ENCODE measurements around the gene IGFBP4.

Gene IGFBP4

GRCh38 chr17:40467281-40467867 lies 24.1 kb downstream of the IGFBP4 start:
- ChIA-PET POLR2A (no interaction called here), CTCF (interaction anchor here (0.7 kb wide), 1 partner anchor 15 kb away, joined by 3 read pairs; no protein-coding TSS in a partner anchor)
- no peak for DNase-seq (ENCODE audit: extremely low spot score)
- TF ChIP-seq L3MBTL2 (conservative IDR thresholded peaks at IDR 0.05) (no peak), PKNOX1 (IDR thresholded peaks at IDR 0.05) (no peak), FOXM1 (IDR thresholded peaks at IDR 0.05; ENCODE audit: borderline replicate concordance) (no peak), CTBP1 (IDR thresholded peaks at IDR 0.05; ENCODE audit: borderline replicate concordance) (no peak), HDGF (IDR thresholded peaks at IDR 0.05; ENCODE audit: borderline replicate concordance) (no peak), ZNF384 (IDR thresholded peaks at IDR 0.05) (no peak), NFRKB (IDR thresholded peaks at IDR 0.05) (no peak), FOXK2 (IDR thresholded peaks at IDR 0.05) (no peak), BHLHE40 (IDR thresholded peaks at IDR 0.05; ENCODE audit: borderline replicate concordance) (no peak), SUZ12 (IDR thresholded peaks at IDR 0.05) (no peak)

GRCh38 chr17:40468560-40468959 lies 25.3 kb downstream of the IGFBP4 start:
- CTCF ChIA-PET, result no interaction called here
- TF ChIP-seq ELF4 (IDR thresholded peaks at IDR 0.05) (no peak), L3MBTL2 (conservative IDR thresholded peaks at IDR 0.05) (no peak), FOXK2 (IDR thresholded peaks at IDR 0.05) (no peak), SP1 (IDR thresholded peaks at IDR 0.05) (no peak), NFRKB (IDR thresholded peaks at IDR 0.05) (no peak), LEF1 (IDR thresholded peaks at IDR 0.05; ENCODE audit: borderline replicate concordance) (no peak), ZNF384 (IDR thresholded peaks at IDR 0.05) (no peak), TARDBP (IDR thresholded peaks at IDR 0.05) (no peak), ARNT (IDR thresholded peaks at IDR 0.05) (no peak), CTBP1 (IDR thresholded peaks at IDR 0.05; ENCODE audit: borderline replicate concordance) (no peak), FOXA1 (IDR thresholded peaks at IDR 0.05) (no peak), BHLHE40 (IDR thresholded peaks at IDR 0.05; ENCODE audit: borderline replicate concordance) (no peak), SUZ12 (IDR thresholded peaks at IDR 0.05) (no peak), HDGF (IDR thresholded peaks at IDR 0.05; ENCODE audit: borderline replicate concordance) (no peak), FOXM1 (IDR thresholded peaks at IDR 0.05; ENCODE audit: borderline replicate concordance) (no peak)
- no peak for DNase-seq (ENCODE audit: extremely low spot score)
- POLR2A ChIA-PET, result no interaction called here

- no peak for TF ChIP-seq HDGF (IDR thresholded peaks at IDR 0.05; ENCODE audit: borderline replicate concordance)
- TF ChIP-seq SP1 (IDR thresholded peaks at IDR 0.05), result no peak
- TF ChIP-seq TARDBP (IDR thresholded peaks at IDR 0.05), result no peak
- TF ChIP-seq LEF1 (IDR thresholded peaks at IDR 0.05; ENCODE audit: borderline replicate concordance), result no peak
- no peak for TF ChIP-seq SUZ12 (IDR thresholded peaks at IDR 0.05)
- TF ChIP-seq PKNOX1 (IDR thresholded peaks at IDR 0.05), result no peak
- no peak for TF ChIP-seq BHLHE40 (IDR thresholded peaks at IDR 0.05; ENCODE audit: borderline replicate concordance)
- TF ChIP-seq FOXA1 (IDR thresholded peaks at IDR 0.05), result no peak
- ChIA-PET CTCF (interaction anchor here (0.7 kb wide), 1 partner anchor 11 kb away, joined by 5 read pairs; no protein-coding TSS in a partner anchor), POLR2A (no interaction called here)
- DNase-seq (ENCODE audit: extremely low spot score), result no peak
These were observed 26.8 kb downstream of the IGFBP4 start for GRCh38 chr17:40469805-40470675.

GRCh38 chr17:40470932-40471828 lies 27.9 kb downstream of the IGFBP4 start:
- ChIA-PET CTCF (no interaction called here), POLR2A (interaction anchor here (2.2 kb wide), 1 partner anchor 54 kb away, joined by 7 read pairs; the partner anchor contains the start of gene TOP2A)
- no peak for TF ChIP-seq CTBP1 (IDR thresholded peaks at IDR 0.05; ENCODE audit: borderline replicate concordance)
- no peak for TF ChIP-seq ZNF384 (IDR thresholded peaks at IDR 0.05)
- no peak for TF ChIP-seq HDGF (IDR thresholded peaks at IDR 0.05; ENCODE audit: borderline replicate concordance)
- no peak for TF ChIP-seq FOXK2 (IDR thresholded peaks at IDR 0.05)
- TF ChIP-seq TARDBP (IDR thresholded peaks at IDR 0.05), result no peak
- no peak for TF ChIP-seq L3MBTL2 (conservative IDR thresholded peaks at IDR 0.05)
- no peak for TF ChIP-seq FOXM1 (IDR thresholded peaks at IDR 0.05; ENCODE audit: borderline replicate concordance)
- no peak for TF ChIP-seq ARNT (IDR thresholded peaks at IDR 0.05)
- TF ChIP-seq NFRKB (IDR thresholded peaks at IDR 0.05), result no peak
- no peak for TF ChIP-seq SP1 (IDR thresholded peaks at IDR 0.05)
- no peak for TF ChIP-seq SUZ12 (IDR thresholded peaks at IDR 0.05)
- TF ChIP-seq LEF1 (IDR thresholded peaks at IDR 0.05; ENCODE audit: borderline replicate concordance), result no peak
- no peak for TF ChIP-seq FOXA1 (IDR thresholded peaks at IDR 0.05)
- no peak for TF ChIP-seq PKNOX1 (IDR thresholded peaks at IDR 0.05)
- TF ChIP-seq ELF4 (IDR thresholded peaks at IDR 0.05), result no peak
- no peak for TF ChIP-seq BHLHE40 (IDR thresholded peaks at IDR 0.05; ENCODE audit: borderline replicate concordance)
- no peak for DNase-seq (ENCODE audit: extremely low spot score)

Data from HEK293T (cell line).